Inferior parietal cortex (tissue), 1 donor: Measurements from ENCODE around the gene ARL15.

ENCODE experiments used
- DNase-seq: peaks from one replicate; pipeline ENCODE4 v3.0.0-alpha.2; 2016; ENCODE audit errors: extremely low spot score

ARL15 gene

GRCh38 chr5:53937467-53937866 is 372.9 kb downstream of the ARL15 start:
- no peak for DNase-seq

- DNase-seq = no peak
Observed at GRCh38 chr5:53936481-53937352, 373.7 kb downstream of the ARL15 start.

GRCh38 chr5:53934151-53934820 is 376.1 kb downstream of the ARL15 start:
- DNase-seq = no peak

GRCh38 chr5:53932351-53932750 is 378.0 kb downstream of the ARL15 start:
- no peak for DNase-seq

DNA sequence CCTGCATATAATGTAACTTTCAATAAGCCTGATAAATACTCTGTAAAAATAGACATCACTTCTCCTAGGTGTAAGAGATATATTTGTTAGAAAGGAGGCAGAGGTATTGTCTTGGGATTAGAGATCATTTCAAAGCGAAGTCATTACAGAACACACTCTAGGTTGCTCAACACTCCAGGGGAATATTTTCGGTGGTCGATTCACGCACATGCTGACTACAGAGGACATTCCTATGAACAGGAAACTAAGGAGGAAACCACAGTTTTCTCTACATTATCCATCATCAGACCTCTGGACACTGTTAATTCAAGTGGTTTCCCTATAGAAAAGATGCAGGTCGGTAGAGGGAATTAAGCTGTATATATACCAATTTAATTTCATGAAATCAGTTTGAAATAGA is 379.9 kb downstream of the ARL15 start:
- no peak for DNase-seq

DNA sequence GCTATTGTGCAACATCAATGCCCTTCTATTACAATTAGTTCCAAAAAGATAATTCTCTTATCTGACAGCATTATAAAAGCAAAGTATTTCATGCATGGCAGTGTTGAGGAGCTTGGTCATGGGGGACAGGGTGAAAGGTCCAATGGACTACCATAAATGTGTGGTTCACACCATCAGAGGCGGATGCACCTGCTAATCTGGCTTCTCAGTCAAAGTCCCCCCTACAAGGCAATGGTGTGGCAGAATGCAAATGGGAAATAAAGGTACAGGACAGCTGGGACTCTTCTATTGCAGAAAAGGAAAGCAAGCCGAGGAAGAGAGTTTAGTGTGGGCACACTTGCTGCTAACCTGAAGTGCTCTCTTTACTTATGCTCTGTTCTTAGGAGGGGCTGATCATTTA is 380.8 kb downstream of the ARL15 start:
- no peak for DNase-seq

GRCh38 chr5:53929152-53929551 is 381.2 kb downstream of the ARL15 start:
- no peak for DNase-seq

- DNase-seq = no peak
Observed at GRCh38 chr5:53928641-53929040, 381.7 kb downstream of the ARL15 start.

DNA sequence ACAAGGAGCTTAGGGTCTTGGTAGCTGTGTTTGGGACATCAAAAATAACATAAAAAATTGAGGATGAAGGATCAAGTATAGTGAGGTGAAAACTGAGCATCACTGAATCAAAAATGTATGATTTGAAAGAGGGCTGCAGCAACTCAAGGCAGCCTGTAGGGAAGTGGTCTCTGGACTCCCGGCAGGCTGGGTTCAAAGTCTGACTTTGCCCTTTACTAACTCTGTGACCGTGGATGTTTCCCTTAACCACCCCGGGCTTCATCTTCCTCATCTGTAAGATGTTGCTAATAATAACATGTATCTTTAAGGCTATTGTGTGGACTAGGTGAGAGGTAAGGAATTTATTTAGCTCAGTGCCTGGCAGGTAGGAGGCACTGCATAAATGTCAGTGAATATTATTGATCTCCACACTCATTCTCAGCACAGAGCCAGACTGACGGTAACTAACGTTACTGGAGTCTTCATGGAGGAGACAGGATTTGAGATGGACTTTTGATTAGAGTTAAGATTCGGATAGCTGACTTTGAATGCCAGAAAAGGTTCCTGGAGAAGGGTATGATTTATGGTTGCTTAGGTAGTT is 382.6 kb downstream of the ARL15 start:
- DNase-seq = no peak

DNA sequence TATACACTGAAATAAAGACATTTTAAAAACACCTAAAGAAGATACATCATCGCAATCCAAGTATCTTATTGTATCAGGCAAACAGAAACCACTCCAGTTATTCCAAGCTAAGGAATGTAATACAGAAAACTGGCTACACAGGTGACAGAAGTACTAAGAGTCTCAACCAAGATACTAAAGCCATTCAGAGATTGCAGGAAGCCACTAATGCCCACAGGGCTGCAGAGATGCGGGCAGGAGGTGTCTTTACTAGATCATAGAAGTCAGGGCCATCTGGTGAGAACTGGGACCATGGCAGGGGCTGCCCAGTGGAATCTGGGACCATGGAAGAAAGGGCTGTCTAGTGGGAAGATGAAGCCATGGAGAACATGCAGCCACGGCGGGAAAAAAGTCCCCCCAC is 384.3 kb downstream of the ARL15 start:
- no peak for DNase-seq

DNA sequence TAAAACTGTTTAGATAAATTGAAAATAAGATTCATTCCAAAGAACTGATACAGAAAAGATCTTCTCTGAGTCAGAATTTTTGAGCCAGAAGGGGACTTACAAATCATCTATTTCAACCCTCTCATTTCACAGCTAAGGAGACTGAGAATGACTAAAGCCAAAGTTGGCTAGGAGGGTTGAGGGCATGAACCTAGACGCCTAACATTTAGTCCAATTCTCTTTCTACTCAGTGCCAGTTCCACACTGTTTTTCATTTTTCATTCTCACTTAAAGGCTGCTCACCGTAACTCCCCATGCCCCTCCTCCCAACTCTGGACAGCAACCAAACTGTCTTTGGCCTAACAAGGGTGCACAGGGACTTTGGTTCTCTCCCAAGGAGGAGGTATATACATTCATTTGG is 386.0 kb downstream of the ARL15 start:
- DNase-seq = no peak

- DNase-seq = no peak
Observed at GRCh38 chr5:53923961-53924360, 386.4 kb downstream of the ARL15 start.

DNA sequence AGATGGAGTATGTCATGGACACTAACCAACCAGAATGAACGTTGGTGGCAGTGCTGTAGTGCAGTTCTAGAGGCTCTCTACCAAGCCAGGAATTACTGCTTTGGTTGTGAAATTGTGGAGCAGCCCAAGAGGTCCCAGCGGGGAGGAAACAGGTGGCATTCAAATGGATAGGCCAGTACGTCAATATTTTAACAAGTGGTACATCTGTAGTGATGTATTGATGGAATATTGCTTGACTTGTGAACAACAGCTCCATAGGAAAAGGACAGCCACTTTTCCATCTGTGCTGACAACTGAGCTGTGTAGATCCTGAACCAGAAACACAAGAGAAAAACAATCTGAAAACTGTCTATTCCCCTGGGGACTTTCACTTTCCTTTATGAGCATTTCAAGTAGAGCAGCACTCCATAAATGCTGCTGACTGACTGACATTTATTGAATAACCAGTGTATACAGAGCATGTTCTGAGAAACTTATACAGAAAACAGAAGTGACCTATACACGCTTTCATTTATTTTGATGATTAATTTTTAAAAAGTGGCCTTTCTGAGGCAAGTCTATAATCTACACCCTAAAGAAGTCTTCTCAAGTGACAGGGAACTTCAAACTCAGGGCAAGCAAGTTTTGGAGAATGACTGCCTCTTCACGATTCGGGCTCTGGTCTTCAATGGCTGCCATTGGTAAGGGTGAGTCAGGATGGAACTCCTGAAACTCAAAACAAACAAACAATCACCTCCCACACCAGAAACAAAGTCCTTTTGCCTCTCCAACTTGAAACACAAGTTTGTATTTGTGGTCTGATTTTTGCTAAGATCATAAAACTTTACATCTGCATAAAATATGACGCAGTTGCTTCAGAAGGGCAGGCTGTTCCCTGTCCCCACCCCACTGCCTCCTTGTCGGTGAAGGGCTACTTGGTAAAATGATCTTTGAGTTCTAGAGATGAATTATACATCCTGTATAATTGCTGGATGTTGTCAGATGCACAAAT is 387.6 kb downstream of the ARL15 start:
- no peak for DNase-seq

DNA sequence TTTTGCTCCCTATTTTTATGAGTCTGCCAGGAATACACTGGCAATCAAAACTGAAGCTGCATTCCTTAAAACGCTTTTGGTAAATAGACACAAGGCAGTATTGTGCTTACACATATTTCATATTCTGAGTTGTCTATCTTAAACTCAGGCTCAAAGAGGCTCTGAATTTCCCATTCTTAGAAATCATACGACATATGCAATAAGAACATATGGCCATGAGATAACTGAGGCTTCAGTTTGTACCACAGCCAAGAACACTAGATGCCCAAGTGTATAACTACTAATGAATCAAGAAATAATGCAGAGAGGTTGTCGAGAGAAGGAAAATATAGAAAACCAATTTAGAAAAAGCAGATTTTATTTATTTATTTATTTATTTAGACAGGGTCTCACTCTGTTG is 392.5 kb downstream of the ARL15 start:
- DNase-seq = no peak

GRCh38 chr5:53917095-53917494 is 393.3 kb downstream of the ARL15 start:
- DNase-seq = no peak

GRCh38 chr5:53915120-53915519 is 395.3 kb downstream of the ARL15 start:
- no peak for DNase-seq

DNA sequence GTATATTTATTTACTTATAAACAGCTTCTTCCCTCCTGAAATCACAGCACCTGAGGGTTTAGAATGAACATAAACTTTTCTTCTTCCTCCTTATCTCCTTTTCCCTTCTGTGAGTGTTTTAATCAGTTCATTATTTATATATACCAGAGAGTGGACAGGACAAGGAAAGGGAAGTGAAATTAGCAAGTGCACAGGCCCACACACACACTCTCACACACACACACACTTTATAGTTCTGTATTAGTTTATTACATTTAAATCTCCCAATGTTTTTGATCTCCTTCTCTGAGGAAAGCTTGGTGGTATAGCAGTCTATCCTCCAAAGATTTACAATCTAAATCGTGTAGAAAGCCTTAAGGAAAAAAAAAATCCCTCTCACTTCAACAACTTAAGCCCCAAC is 396.4 kb downstream of the ARL15 start:
- DNase-seq = no peak

GRCh38 chr5:53908757-53909156 is 401.6 kb downstream of the ARL15 start:
- DNase-seq = no peak

DNA sequence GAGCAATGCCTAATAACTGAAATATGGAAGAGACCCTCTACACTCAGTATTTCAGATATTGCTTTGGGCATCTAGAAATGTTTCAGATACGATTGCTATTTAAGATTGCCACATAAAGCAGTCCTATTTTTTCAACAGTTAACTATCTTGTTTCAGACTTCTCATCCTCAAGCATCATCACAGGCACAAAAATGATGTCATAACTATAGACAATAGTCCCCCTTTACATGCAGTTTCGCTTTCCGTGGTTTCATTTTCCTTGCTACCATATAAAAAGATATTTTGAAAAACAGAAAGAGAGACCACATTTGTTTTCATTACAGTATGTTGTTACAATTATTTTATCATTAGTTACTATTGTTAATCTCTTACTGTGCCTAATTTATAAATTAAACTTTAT is 402.5 kb downstream of the ARL15 start:
- no peak for DNase-seq

DNA sequence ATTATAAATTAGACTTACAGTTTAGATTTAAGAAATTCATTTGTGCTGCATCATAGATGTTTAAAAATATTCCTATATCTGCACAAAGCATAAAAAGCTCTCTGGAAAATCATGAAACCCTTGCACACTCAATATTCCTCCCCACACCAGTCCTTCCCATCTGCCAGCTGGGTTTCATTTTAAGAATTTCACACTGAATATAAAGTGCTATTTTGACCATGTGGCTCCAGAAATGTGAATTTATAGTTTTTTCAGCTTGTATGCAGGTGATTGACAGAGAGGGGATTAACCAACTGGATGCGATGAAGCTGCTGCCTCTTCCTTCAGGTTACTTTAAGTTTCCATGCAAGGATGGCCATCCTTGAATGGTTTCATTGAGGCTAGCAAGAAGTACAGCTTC is 403.6 kb downstream of the ARL15 start:
- peak; percentile 27 for DNase-seq

DNA sequence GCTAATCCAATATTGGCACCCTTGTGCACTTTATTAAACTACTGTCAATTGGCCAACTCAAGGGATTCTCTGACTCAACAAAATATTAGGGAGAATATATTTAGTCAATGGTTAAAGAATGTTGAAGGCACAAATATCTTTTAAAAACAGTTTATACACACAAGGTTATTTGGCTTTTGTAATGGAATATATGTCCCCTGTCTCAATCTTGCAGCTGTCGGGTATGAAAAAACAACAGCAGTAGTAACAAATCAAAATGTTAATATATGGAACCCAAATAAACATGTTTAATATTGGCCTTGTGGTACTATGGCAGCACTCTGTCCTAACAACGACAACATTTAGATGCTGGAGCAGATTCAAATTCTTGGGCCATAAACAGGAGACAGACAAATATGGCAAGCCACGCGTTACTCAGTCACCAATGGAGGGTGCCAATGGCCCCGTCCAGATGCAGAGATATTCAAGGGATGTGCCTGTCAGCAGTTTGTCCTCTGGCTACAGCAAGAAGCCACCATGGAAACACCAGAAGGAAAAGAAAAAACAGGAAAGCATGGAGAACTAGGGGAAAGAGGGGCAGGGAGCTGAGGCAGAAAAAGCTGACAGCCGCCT is 408.0 kb downstream of the ARL15 start:
- DNase-seq = no peak
